ENCODE data around the gene CYB561.

The CYB561 gene

GRCh38 chr17:63452046-63452961, 6.2 kb upstream of the CYB561 start:
- no peak for DNase-seq (ENCODE audit: low read depth in 2 of 2, low spot score in 1 of 2)

- no peak for DNase-seq (ENCODE audit: low read depth in 2 of 2, low spot score in 1 of 2)
Measured at GRCh38 chr17:63451150-63451549, 5.0 kb upstream of the CYB561 start.

GRCh38 chr17:63450551-63450950, 4.4 kb upstream of the CYB561 start:
- no peak for DNase-seq (ENCODE audit: low read depth in 2 of 2, low spot score in 1 of 2)

GRCh38 chr17:63448655-63449054, 2.5 kb upstream of the CYB561 start:
- no peak for DNase-seq (ENCODE audit: low read depth in 2 of 2, low spot score in 1 of 2)

GRCh38 chr17:63447471-63448009, 1.4 kb upstream of the CYB561 start:
- DNase-seq (ENCODE audit: low read depth in 2 of 2, low spot score in 1 of 2), result no peak

- DNase-seq (ENCODE audit: low read depth in 2 of 2, low spot score in 1 of 2), result peak in 1 of 2 donors; percentile 17
Measured at GRCh38 chr17:63446753-63447470, 806 bp upstream of the CYB561 start.

- DNase-seq (ENCODE audit: low read depth in 2 of 2, low spot score in 1 of 2), result no peak
Measured at GRCh38 chr17:63445571-63445953, 544 bp downstream of the CYB561 start.

- no peak for DNase-seq (ENCODE audit: low read depth in 2 of 2, low spot score in 1 of 2)
Measured at GRCh38 chr17:63445065-63445464, 1.0 kb downstream of the CYB561 start.

GRCh38 chr17:63444457-63444856, 1.6 kb downstream of the CYB561 start:
- no peak for DNase-seq (ENCODE audit: low read depth in 2 of 2, low spot score in 1 of 2)

GRCh38 chr17:63443053-63443452, 3.1 kb downstream of the CYB561 start:
- DNase-seq (ENCODE audit: low read depth in 2 of 2, low spot score in 1 of 2), result no peak

- DNase-seq (ENCODE audit: low read depth in 2 of 2, low spot score in 1 of 2), result no peak
Measured at GRCh38 chr17:63442549-63443035, 3.5 kb downstream of the CYB561 start.

GRCh38 chr17:63442074-63442473, 4.0 kb downstream of the CYB561 start:
- no peak for DNase-seq (ENCODE audit: low read depth in 2 of 2, low spot score in 1 of 2)

GRCh38 chr17:63441654-63442053, 4.5 kb downstream of the CYB561 start:
- no peak for DNase-seq (ENCODE audit: low read depth in 2 of 2, low spot score in 1 of 2)

GRCh38 chr17:63440770-63441335, 5.3 kb downstream of the CYB561 start:
- DNase-seq (ENCODE audit: low read depth in 2 of 2, low spot score in 1 of 2), result no peak

- DNase-seq (ENCODE audit: low read depth in 2 of 2, low spot score in 1 of 2), result no peak
Measured at GRCh38 chr17:63440127-63440769, 5.9 kb downstream of the CYB561 start.

GRCh38 chr17:63439687-63440086, 6.4 kb downstream of the CYB561 start:
- DNase-seq (ENCODE audit: low read depth in 2 of 2, low spot score in 1 of 2), result no peak

GRCh38 chr17:63438092-63439051, 7.7 kb downstream of the CYB561 start:
- DNase-seq (ENCODE audit: low read depth in 2 of 2, low spot score in 1 of 2), result no peak

- no peak for DNase-seq (ENCODE audit: low read depth in 2 of 2, low spot score in 1 of 2)
Measured at GRCh38 chr17:63437287-63438091, 8.6 kb downstream of the CYB561 start.

- DNase-seq (ENCODE audit: low read depth in 2 of 2, low spot score in 1 of 2), result no peak
Measured at GRCh38 chr17:63436523-63437110, 9.5 kb downstream of the CYB561 start.
